ENCODE measurements around the gene OTUD7B.

Gene OTUD7B

DNA sequence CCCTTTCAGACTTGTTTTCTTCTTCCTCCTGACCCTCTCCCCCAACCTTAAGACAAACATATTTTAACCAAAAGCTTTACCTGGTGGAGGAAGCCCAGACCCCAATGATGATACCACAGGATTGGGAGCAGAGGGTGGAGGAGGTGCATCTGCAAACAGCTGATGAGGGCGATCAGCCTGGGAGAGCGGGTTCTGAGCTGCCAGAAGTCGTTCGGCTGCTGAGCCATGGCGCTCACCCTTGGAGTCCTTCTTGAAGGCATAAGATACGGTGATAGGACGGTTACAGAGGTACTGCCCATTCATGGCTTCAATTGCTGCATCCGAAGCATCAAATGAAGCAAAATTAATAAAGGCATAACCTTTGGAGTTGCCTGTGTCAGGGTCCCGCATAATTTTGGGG lies 84.2 kb downstream of the OTUD7B start:
- H3K4me3 ChIP-seq (ENCODE audit: low read depth, low read length) = peak overlapping the region; percentile 78
- TF ChIP-seq, protein P1, sequence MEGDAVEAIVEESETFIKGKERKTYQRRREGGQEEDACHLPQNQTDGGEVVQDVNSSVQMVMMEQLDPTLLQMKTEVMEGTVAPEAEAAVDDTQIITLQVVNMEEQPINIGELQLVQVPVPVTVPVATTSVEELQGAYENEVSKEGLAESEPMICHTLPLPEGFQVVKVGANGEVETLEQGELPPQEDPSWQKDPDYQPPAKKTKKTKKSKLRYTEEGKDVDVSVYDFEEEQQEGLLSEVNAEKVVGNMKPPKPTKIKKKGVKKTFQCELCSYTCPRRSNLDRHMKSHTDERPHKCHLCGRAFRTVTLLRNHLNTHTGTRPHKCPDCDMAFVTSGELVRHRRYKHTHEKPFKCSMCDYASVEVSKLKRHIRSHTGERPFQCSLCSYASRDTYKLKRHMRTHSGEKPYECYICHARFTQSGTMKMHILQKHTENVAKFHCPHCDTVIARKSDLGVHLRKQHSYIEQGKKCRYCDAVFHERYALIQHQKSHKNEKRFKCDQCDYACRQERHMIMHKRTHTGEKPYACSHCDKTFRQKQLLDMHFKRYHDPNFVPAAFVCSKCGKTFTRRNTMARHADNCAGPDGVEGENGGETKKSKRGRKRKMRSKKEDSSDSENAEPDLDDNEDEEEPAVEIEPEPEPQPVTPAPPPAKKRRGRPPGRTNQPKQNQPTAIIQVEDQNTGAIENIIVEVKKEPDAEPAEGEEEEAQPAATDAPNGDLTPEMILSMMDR (conservative IDR thresholded peaks at IDR 0.05; ENCODE audit: low read depth, low read length) = no peak
- DNase-seq (ENCODE audit: low read depth) = no peak

DNA sequence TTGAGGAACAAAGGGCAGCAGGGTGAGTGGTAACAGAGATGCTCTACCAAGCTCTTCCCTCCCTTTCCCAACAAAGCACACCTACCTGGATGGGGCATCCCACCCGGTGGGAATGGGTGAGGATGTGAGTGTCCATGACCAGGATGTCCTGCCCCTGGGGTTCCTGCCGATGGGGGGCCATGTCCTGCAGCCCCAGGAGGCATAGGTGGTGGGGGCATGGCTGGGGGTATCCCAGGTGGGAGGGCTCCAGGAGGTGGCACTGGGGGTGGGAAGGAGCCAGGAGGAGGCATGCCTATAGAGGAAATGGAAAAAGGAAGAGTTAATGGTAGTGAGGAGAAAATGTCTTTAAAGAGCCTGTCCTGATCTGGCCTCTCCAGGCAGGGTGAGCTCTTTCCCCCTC lies 84.8 kb downstream of the OTUD7B start:
- no peak overlapping the region for H3K4me3 ChIP-seq (ENCODE audit: low read depth, low read length)
- TF ChIP-seq, protein P1 (conservative IDR thresholded peaks at IDR 0.05; ENCODE audit: low read depth, low read length) = no peak

DNA sequence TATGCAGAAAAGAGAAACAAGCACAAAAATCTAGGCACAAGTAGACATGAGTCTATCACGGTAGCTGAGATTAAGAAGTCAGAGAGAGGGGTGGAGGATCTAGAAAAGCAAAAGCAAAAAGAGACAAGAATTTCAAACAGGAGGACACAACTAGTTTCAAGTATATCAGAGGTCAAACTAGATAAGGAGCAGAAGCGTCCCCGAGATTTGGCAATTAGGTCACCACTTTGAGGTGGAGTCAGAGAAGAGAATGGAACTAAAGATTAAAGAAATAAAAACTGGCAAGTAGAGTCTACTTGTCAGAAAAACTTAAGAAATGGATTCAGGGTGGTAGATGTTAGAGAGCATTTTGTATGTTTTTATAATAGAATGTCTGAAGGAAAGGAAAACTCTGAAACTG lies 85.2 kb downstream of the OTUD7B start:
- no peak overlapping the region for H3K4me3 ChIP-seq (ENCODE audit: low read depth, low read length)
- no peak for DNase-seq (ENCODE audit: low read depth)
- TF ChIP-seq, protein P1 (conservative IDR thresholded peaks at IDR 0.05; ENCODE audit: low read depth, low read length) = no peak

More for the DNA sequence above, 84.8 kb downstream of the OTUD7B start:
- no peak for DNase-seq (ENCODE audit: low read depth)

DNA sequence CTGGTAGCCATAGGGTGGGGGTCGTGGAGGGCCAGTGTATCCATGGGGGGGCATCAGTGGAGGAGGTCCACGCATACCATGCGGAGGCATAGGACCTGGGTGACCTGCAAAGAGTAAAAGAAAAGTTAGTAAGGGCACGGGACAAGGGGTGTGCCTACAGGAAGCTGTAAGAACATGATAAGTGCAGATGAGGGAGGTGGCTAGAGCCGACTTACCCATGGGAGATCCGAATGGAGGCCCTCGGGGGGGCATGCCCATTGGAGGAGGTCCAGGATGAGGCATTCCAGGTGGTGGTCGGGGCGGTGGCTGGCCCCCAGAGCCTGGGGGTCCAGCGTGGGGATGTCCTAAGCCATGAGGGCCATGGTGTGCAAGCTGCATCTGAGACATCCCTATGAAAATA lies 86.9 kb downstream of the OTUD7B start:
- DNase-seq (ENCODE audit: low read depth) = no peak
- TF ChIP-seq, protein P1 (conservative IDR thresholded peaks at IDR 0.05; ENCODE audit: low read depth, low read length) = no peak

DNA sequence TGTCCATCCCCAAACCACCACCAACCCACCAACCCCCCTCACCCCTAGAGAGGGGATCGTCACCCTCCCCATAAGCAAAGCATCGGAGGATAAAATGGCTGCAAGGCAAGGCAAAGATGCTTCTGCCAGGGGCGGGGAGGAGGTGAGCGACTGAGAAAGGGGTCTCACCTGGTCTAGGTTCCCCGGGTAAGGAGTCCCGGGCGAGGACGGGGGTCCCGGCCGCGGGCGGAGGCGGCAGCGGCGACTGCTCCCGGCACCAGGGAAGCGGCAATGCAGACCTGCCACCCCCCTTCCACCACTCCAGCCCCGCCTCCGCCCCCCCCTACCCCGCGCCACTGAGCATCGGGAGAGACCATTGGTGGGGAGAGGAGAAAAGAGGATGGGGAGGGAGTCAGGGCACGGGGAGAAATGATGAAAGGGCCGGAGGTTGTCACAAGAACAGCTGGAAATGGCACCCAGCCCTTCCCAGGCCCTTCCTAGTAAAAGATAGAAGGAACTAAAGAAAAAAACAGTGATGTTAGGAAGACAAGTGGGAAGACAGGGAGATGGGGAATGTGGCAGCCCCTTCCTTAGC lies 92.9 kb downstream of the OTUD7B start, which contains the start of gene SV2A:
Gene SV2A (minus strand): TSS at position 274 of the 574 bp plus-strand sequence. CDS start 4,004 bp downstream, outside the sequence.
- H3K4me3 ChIP-seq (ENCODE audit: low read depth, low read length) = peak within 1 kb of the TSS; percentile 70
- DNase-seq (ENCODE audit: low read depth) = peak; percentile 53
- TF ChIP-seq, protein P1 (conservative IDR thresholded peaks at IDR 0.05; ENCODE audit: low read depth, low read length) = no peak

More for the DNA sequence above, 86.9 kb downstream of the OTUD7B start:
- H3K4me3 ChIP-seq (ENCODE audit: low read depth, low read length) = no peak overlapping the region

DNA sequence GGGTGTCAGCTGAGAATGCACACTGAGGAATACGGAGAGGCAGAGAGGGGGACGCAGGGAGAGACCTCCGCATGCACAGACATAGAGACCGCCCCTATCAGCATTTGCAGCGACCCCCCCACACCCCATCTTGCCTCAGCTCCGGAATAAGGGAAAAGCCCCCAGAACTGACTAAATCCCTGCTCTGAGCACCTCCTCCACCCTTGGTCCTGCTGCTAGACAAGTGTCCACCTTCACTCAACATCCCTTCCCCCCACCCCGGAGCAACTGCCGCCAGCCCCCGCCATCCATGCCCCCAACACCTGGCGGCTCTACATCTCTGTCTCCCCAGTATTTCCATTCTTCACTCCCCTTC lies 93.7 kb downstream of the OTUD7B start:
- TF ChIP-seq, protein P1 (conservative IDR thresholded peaks at IDR 0.05; ENCODE audit: low read depth, low read length) = no peak
- no peak for DNase-seq (ENCODE audit: low read depth)
- H3K4me3 ChIP-seq (ENCODE audit: low read depth, low read length) = peak overlapping the region; percentile 70

DNA sequence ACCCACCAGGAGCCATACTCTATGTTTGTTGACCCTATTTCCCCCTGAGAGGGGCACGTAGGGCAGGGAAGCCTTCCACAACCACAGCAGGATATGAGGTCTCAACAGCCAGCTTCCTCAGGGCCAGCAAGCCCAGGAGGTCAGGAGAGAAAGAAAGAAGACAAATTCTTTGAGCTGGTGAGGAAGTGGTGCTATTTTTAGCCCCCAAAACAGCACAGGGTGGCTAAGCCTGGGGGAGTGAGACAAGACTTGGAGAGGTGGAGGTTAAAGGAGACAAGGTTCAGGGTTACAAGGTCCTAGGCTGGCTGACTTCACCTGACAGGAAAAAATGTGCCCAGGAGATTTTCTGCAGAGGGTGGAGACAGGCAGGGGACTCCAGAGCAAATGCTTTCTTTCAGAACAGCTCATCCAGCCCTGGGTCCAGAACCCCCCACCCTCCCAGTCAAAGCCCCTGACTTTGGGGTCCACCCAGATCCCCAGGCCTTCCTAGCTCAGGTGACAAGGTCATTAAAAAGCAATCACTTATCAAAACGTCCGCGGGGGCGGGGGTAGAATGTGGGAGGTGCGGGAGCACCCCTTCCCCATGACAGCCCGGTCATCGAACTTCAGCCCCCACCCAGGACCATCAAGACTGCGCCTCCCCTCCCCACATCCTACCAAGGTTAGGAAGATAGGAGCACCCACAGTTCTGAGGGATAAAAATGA lies 94.2 kb downstream of the OTUD7B start:
- TF ChIP-seq, protein P1 (conservative IDR thresholded peaks at IDR 0.05; ENCODE audit: low read depth, low read length) = no peak
- peak overlapping the region; percentile 70 for H3K4me3 ChIP-seq (ENCODE audit: low read depth, low read length)
- DNase-seq (ENCODE audit: low read depth) = peak; percentile 11

Measured in choroid plexus epithelial cell (primary cell).